H9 (cell line): Measurements from ENCODE around the gene TEX13D. TPM values are rescaled to one million over a fixed set of nuclear protein-coding genes. Genes with fewer than 3 reads are reported as not detected.

ENCODE experiments used
- DNase-seq: peaks from one replicate; pipeline ENCODE4 v3.0.0-alpha.2; 2017
- H2AFZ ChIP-seq: one replicate; pipeline ENCODE4 v1.6.1; 2013; ENCODE audit warnings: mild to moderate bottlenecking, low read length, control low read depth, moderate library complexity
- H2AK5ac ChIP-seq: 2 replicates; pipeline ENCODE4 v1.6.1; 2013; ENCODE audit warnings: low read length, control low read depth, mixed read lengths; ENCODE audit not compliant: insufficient read length
- H2BK120ac ChIP-seq: one replicate; pipeline ENCODE4 v1.6.1; 2013; ENCODE audit warnings: low read depth, mild to moderate bottlenecking, low read length, control low read depth, inconsistent platforms; ENCODE audit not compliant: poor library complexity, severe bottlenecking
- H2BK12ac ChIP-seq: 2 replicates; pipeline ENCODE4 v1.6.1; 2013; ENCODE audit warnings: low read length, control low read depth, mixed read lengths, low read depth; ENCODE audit not compliant: insufficient read length
- H2BK15ac ChIP-seq: 2 replicates; pipeline ENCODE4 v1.6.1; 2013; ENCODE audit warnings: low read depth, low read length, control low read depth
- H2BK20ac ChIP-seq: one replicate; pipeline ENCODE4 v1.6.1; 2013; ENCODE audit warnings: low read depth, mild to moderate bottlenecking, low read length, control low read depth, inconsistent platforms; ENCODE audit not compliant: poor library complexity, severe bottlenecking
- H2BK5ac ChIP-seq: 2 replicates; pipeline ENCODE4 v1.6.1; 2013; ENCODE audit warnings: low read length, control low read depth, mixed read lengths; ENCODE audit not compliant: insufficient read length
- H3K14ac ChIP-seq: 2 replicates; pipeline ENCODE4 v1.6.1; 2013; ENCODE audit warnings: low read length, control low read depth; ENCODE audit not compliant: insufficient read depth
- H3K18ac ChIP-seq: 2 replicates; pipeline ENCODE4 v1.6.1; 2013; ENCODE audit warnings: low read depth, mild to moderate bottlenecking, mixed read lengths, low read length, control low read depth; ENCODE audit not compliant: insufficient read length
- H3K23ac ChIP-seq: 2 replicates; pipeline ENCODE4 v1.6.1; 2013; ENCODE audit warnings: low read length, control low read depth, mixed read lengths, low read depth; ENCODE audit not compliant: insufficient read length
- H3K23me2 ChIP-seq: 2 replicates; pipeline ENCODE4 v1.6.1; 2013; ENCODE audit warnings: low read depth, mild to moderate bottlenecking, mixed read lengths, low read length, control low read depth; ENCODE audit not compliant: insufficient read length, poor library complexity, severe bottlenecking
- H3K27ac ChIP-seq: 2 replicates; pipeline ENCODE4 v1.5.1; 2013; ENCODE audit warnings: low read length, control low read depth, mixed read lengths, low read depth; ENCODE audit not compliant: insufficient read length
- H3K27me3 ChIP-seq: 2 replicates; pipeline ENCODE4 v1.6.1; 2013; ENCODE audit warnings: low read length, control low read depth, inconsistent platforms; ENCODE audit not compliant: insufficient read depth
- H3K4ac ChIP-seq: 2 replicates; pipeline ENCODE4 v1.6.1; 2013; ENCODE audit warnings: low read depth, mild to moderate bottlenecking, control low read depth, inconsistent platforms, low read length, moderate library complexity
- H3K4me1 ChIP-seq: 2 replicates; pipeline ENCODE4 v1.6.1; 2013; ENCODE audit warnings: low read length, control low read depth, inconsistent platforms; ENCODE audit not compliant: insufficient read depth
- H3K4me2 ChIP-seq: 2 replicates; pipeline ENCODE4 v1.6.1; 2013; ENCODE audit warnings: low read length, control low read depth, mixed read lengths; ENCODE audit not compliant: insufficient read length, insufficient read depth
- H3K56ac ChIP-seq: 2 replicates; pipeline ENCODE4 v1.6.1; 2013; ENCODE audit warnings: low read depth, mild to moderate bottlenecking, mixed read lengths, low read length, control low read depth; ENCODE audit not compliant: insufficient read length
- H3K79me1 ChIP-seq: 2 replicates; pipeline ENCODE4 v1.6.1; 2013; ENCODE audit warnings: low read depth, mild to moderate bottlenecking, moderate library complexity, low read length, control low read depth, inconsistent platforms; ENCODE audit not compliant: insufficient read depth, poor library complexity, severe bottlenecking
- H3K79me2 ChIP-seq: 2 replicates; pipeline ENCODE4 v1.6.1; 2013; ENCODE audit warnings: low read length, control low read depth, inconsistent platforms; ENCODE audit not compliant: insufficient read depth
- H3K9ac ChIP-seq: 2 replicates; pipeline ENCODE4 v1.6.1; 2013; ENCODE audit warnings: low read length, control low read depth, mixed read lengths; ENCODE audit not compliant: insufficient read length; ENCODE audit errors: extremely low read depth
- H3K9me3 ChIP-seq: one replicate; pipeline ENCODE4 v1.6.1; 2013; ENCODE audit warnings: low read depth, low read length, inconsistent platforms; ENCODE audit not compliant: control insufficient read depth
- H3T11ph ChIP-seq: one replicate; pipeline ENCODE4 v1.6.1; 2013; ENCODE audit warnings: mild to moderate bottlenecking, low read length, control low read depth, inconsistent platforms
- H4K20me1 ChIP-seq: one replicate; pipeline ENCODE4 v1.6.1; 2013; ENCODE audit not compliant: control insufficient read depth, insufficient read length, insufficient read depth
- H4K5ac ChIP-seq: 2 replicates; pipeline ENCODE4 v1.6.1; 2013; ENCODE audit warnings: low read depth, mild to moderate bottlenecking, mixed read lengths, low read length, control low read depth; ENCODE audit not compliant: insufficient read length
- H4K8ac ChIP-seq: replicated peaks from 2 replicates; pipeline ENCODE4 v1.6.1; 2013; ENCODE audit warnings: low read length, control low read depth, mixed read lengths, low read depth; ENCODE audit not compliant: insufficient read length
- H4K91ac ChIP-seq: 2 replicates; pipeline ENCODE4 v1.6.1; 2013; ENCODE audit warnings: low read depth, mild to moderate bottlenecking, moderate library complexity, mixed read lengths, low read length, control low read depth; ENCODE audit not compliant: insufficient read length
- H3K27ac Mint-ChIP-seq, 3 experiments: 2 replicates in 2 of 3; 3 replicates in 1 of 3; pipeline ENCODE4 v1.8.0; 2020 to 2021; ENCODE audit warnings: mixed read lengths in 3 of 3, mild to moderate bottlenecking in 1 of 3, moderate library complexity in 1 of 3
- H3K27me3 Mint-ChIP-seq: 2 replicates; pipeline ENCODE4 v1.8.0; 2021; ENCODE audit warnings: low read depth, mild to moderate bottlenecking, moderate library complexity, mixed read lengths
- H3K36me3 Mint-ChIP-seq, 3 experiments: 2 replicates in 2 of 3; 3 replicates in 1 of 3; pipeline ENCODE4 v1.8.0; 2020 to 2021; ENCODE audit warnings: low read depth in 3 of 3, mixed read lengths in 3 of 3; ENCODE audit not compliant: insufficient read depth in 1 of 3
- H3K4me1 Mint-ChIP-seq, 2 experiments: 2 replicates each; pipeline ENCODE4 v1.8.0; 2020; ENCODE audit warnings: mixed read lengths in 2 of 2
- H3K4me3 Mint-ChIP-seq, 2 experiments: 2 replicates in 1 of 2; 3 replicates in 1 of 2; pipeline ENCODE4 v1.8.0; 2020 to 2021; ENCODE audit warnings: mild to moderate bottlenecking in 2 of 2, mixed read lengths in 2 of 2, moderate library complexity in 1 of 2
- H3K9me3 Mint-ChIP-seq, 2 experiments: 2 replicates in 1 of 2; 3 replicates in 1 of 2; pipeline ENCODE4 v1.8.0; 2020; ENCODE audit warnings: mild to moderate bottlenecking in 2 of 2, mixed read lengths in 2 of 2, moderate library complexity in 1 of 2
- CTCF ChIP-seq: fragments of 200-600 bp; sonication (generic); conservative IDR thresholded peaks from 3 replicates; pipeline ENCODE4 v1.8.0; 2021; ENCODE audit warnings: antibody characterized with exemption, mild to moderate bottlenecking
- WGBS: extraction: QIAGEN DNeasy Blood & Tissue Kit; methylation state at CpG from one replicate; pipeline ENCODE4 v1.1.7; 2013; ENCODE audit warnings: missing lambda C conversion rate, low lambda C conversion rate, mixed read lengths; ENCODE audit not compliant: insufficient read length; ENCODE audit errors: extremely low coverage; 5-methylcytosine and 5-hydroxymethylcytosine counted together
- total RNA-seq: library from RNA; stranded (reverse); gene quantifications from 2 replicates; pipeline ENCODE4 v1.2.1, GENCODE V29; 2021

TEX13D gene
- total RNA-seq, 1 experiment from 2014 or later, result 0.15 TPM

- Histone ChIP-seq H3K4me2 (no peak overlapping the region), H3T11ph (no peak overlapping the region), H3K79me2 (no peaks in the 10 kb centered on the region), H3K9me3 (no peaks in the 10 kb centered on the region), H2AK5ac (no peak overlapping the region), H4K91ac (no peak overlapping the region), H2BK15ac (no peak overlapping the region), H2BK12ac (no peak overlapping the region), H3K27me3 (no peaks in the 10 kb centered on the region), H3K14ac (no peak overlapping the region), H2BK5ac (no peak overlapping the region), H3K18ac (no peak overlapping the region), H4K5ac (no peak overlapping the region), H3K4me1 (no peaks in the 10 kb centered on the region; the same call in 1 of the 2 replicates), H2AFZ (no peak overlapping the region), H3K9ac (no peak overlapping the region), H3K79me1 (no peaks in the 10 kb centered on the region), H3K56ac (no peak overlapping the region), H3K23me2 (no peaks in the 10 kb centered on the region), H2BK20ac (no peak overlapping the region), H4K20me1 (no peaks in the 10 kb centered on the region), H3K23ac (no peak overlapping the region), H2BK120ac (no peak overlapping the region), H3K27ac (no peak overlapping the region), H3K4ac (no peak overlapping the region), H4K8ac (no peak overlapping the region)
- Mint-ChIP-seq H3K27me3 (no peaks in the 10 kb centered on the region), H3K27ac (no peak overlapping the region), H3K36me3 (no peaks in the 10 kb centered on the region), H3K4me1 (peaks cover 7 to 15% of the 10 kb centered on the region in 2 experiments), H3K9me3 (no peaks in the 10 kb centered on the region; a peak in 2 of 5 replicates), H3K4me3 (no peak overlapping the region)
- WGBS, result no CpG with 5 or more reads among the region's 4 CpGs
- no peak for TF ChIP-seq CTCF
- DNase-seq, result no peak
These were observed 50.9 kb downstream of the TEX13D start for GRCh38 chrX:124383354-124383753.
